NOMO-1 (cell line): Measurements from ENCODE around the gene FBXO42.
A peak's percentile ranks its signal among the peaks of the same experiment; 100 is the strongest.
"Not testable (repeated sequence)": the region's sequence is repeated elsewhere in the genome, so short reads cannot be mapped to it uniquely, and the experiment has no call there.

Experiments
- DNase-seq, 2 experiments: peaks; one replicate each; lab custom pipeline; 2025; ENCODE audit not compliant: unreplicated experiment in 2 of 2; lab: John Stamatoyannopoulos, UW

The FBXO42 gene

GRCh38 chr1:16267690-16268180 is 84.5 kb downstream of the FBXO42 start:
- DNase-seq: no peak

DNA sequence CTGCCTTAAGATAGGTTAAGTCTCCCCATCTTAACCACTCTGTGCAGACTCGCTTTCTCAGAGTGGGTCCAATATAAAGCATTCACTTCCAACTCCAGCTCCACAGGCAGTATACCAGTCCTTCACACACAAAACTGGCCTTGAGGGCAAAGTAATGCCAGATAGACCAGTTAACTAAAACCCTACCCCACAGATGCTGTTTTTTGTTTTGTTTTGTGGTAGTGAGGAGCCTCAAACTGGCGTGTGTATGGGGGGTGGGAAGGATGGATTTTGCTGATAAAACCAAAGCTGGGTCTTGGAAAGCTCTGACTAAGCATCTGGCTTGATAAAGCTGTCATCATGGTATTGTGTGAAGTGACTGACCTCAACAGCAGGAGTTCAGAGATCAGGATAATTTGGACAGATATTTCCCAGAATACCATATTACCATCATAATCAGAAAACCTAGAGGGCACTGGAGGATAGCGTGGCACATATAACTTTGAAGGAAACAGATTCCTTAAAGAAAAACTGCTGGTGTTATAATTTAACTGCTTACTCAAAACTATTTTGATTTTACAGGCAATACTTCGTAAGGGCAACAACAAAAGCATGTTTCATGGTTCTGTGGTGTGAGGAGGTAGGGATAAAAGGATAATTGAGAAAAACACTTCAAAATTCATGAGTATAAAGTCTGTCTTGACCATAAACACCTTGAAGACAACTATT is 85.7 kb downstream of the FBXO42 start:
- DNase-seq: no peak

- DNase-seq: no peak
Measured at GRCh38 chr1:16262067-16262466, 90.2 kb downstream of the FBXO42 start.

DNA sequence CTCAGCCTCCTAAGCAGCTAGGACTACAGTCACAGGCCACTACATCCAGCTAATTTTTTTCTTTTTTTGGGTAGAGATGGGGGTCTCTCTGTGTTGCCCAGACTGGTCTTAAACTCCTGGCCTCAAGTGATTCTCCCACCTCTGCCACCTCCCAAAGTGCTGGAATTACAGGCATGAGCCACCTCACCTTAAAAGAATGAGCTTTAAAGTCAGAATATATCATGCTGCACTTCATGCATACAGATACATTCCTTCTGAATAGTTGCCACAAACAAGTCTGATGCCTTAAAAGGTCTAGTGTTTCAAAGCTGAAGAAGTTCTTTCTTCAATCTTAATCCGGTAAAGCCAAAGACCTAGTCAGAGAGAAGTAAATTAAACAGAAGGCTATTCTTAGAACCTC is 91.5 kb downstream of the FBXO42 start:
- DNase-seq: no peak

DNA sequence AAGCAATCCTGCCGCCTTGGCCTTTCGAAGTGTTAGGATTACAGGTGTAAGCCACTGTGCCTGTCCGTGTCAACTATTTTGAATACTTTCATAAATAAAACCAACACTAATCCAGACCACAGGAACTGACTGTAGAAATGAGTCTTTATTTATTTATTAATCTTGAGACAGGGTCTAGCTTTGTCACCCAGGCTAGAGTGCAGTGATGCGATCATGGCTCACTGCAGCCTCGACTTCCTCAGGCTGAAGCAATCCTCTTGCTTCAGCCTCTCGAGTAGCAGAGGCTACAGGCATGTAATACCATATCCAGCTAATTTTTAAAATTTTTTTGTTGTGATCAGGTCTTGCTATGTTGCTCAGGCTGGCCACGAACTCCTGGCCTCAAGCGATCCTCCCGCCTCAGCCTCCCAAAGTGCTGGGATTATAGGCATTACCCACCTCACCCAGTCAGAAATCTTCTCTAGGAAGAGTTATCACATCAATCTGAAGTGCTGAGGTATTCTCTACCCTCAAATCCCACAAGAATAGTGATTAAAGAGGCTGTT is 93.6 kb downstream of the FBXO42 start:
- DNase-seq: no peak

DNA sequence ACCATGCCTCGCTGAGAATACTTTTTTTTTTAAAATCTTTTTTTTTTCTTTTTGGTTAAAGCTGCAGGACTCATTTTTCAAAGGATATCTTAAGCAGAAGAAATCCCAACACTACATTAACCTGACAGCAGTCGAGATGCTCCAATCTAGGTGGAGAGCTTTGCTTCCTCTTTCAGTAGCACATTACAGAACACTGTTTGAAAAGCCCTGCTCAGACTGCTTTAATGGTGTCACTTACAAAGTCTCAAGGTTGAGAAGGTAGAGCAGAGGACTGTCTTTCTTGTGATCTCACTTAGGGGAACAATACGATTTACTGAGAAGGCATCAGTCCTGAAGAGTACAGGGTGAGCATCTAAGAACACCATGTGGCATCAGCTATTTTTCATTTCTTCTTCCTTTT is 94.3 kb downstream of the FBXO42 start:
- no peak for DNase-seq

GRCh38 chr1:16257556-16257955 is 94.7 kb downstream of the FBXO42 start:
- not testable (repeated sequence) for DNase-seq

- DNase-seq: no peak
Measured at GRCh38 chr1:16256478-16256877, 95.8 kb downstream of the FBXO42 start.

DNA sequence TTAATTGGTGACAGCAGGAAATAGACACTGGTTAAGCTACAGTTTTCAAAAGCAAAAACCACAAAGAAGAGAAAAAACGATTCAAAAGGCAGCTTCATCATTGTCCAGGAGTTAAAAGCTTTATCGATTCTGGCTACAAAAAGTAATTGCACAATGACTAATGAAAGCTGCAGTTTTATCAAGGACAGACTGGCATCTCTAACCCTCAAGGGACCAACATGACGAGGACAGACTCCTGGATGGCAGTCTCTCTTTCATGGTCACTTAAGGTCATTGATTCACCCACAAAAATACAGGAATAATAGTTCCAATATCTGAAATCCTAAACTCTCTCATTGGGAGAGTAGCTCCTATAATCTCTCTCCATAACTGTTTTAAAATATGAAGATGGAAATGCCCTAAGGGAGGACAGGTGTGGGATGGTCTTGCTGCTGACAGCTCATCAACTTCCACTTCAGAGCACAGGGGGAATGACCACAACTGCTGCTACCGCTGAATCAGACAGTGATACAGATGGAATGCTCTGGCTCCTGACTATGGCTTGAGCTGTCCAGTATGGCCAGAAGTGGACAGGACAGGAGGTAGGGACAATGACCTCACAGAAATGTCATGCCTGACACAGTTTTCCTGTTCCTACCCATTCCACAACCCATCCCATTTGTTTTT is 97.9 kb downstream of the FBXO42 start:
- no peak for DNase-seq

DNA sequence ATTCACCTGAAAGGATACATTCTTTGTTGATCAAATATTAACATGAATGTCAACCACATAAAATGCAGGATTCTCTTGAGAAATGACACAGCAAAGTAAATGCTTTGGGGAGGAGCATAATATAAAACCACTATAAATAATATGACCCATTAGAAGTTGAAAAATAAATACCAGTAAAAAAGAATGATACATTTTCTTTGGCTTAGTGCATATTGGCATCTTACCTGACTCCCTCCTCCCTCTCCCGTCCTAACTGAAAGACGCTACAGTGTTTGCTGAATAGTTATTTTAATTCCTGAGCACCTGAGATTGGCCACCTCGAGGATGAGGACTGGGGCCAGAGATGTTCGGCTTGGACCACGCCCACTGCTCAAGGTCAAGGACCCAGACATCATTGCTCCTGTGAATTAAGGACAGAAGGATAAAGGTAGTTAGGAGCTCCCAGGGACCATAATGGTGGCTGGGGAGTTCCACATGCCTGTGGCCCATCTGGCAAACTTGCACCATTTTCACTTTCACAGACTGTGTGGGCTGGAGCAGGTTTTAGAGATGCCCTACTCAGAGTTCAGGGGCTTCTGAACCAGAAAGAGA is 98.9 kb downstream of the FBXO42 start:
- no peak for DNase-seq

- no peak for DNase-seq
Measured at GRCh38 chr1:16252912-16253311, 99.4 kb downstream of the FBXO42 start.

- no peak for DNase-seq
Measured at GRCh38 chr1:16251381-16251780, 100.9 kb downstream of the FBXO42 start.

- no peak for DNase-seq
Measured at GRCh38 chr1:16250524-16251251, 101.6 kb downstream of the FBXO42 start.

DNA sequence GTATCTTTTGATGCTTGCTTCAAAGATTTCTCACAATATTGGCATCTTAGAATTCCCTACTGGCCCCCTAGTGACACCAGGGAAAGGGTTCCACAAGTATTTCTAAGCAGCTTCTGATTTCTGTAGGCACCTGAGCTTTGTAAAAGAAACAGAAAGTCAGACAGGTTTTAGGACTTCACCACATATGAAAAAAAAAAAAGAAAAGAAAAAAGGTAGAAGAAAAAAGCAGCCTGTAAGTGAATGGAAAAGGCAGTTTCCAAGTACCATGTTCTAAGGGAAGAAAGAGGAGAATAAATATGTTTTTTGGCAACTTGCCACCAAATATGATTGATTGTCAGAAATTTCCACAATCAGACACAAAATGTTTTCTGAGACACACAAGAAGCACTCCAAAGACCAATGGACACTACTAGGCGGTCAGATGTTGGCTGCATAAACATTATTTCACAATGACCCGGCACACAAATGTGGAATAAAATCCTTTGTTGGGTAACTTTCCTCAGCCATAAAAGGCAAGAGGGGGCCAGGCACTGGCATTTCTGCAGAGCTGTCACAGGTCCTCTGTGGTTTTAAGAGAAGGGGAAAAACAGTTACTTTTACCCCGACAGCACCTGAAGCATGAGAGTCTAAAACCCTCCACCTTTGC is 102.6 kb downstream of the FBXO42 start:
- peak; percentile 8 to 9 for DNase-seq

GRCh38 chr1:16248603-16249516 is 103.4 kb downstream of the FBXO42 start:
- peak in 1 of 2 experiments; percentile 23 for DNase-seq

DNA sequence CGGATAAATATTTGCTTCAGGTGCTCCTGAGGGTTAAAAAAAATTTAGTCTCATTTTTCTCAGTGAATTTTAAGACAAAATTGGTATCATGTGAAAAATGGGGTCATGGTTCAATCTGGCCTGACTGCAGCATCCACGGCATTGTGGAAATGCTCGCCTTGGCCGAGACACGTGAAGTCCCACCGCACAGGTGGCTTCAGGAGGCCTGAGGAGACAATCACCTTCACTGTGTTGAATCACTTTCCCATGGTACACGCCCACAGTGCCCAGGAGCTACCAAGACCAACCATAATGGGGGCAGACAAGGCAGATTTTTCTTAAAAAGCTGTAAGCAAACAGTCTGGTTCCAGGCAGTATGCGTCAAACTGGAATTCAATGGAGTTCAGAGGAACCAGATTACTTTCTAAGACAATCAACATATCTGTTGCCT is 104.3 kb downstream of the FBXO42 start:
- no peak for DNase-seq

GRCh38 chr1:16247441-16247840 is 104.8 kb downstream of the FBXO42 start:
- no peak for DNase-seq

- DNase-seq: no peak
Measured at GRCh38 chr1:16246961-16247360, 105.3 kb downstream of the FBXO42 start.

DNA sequence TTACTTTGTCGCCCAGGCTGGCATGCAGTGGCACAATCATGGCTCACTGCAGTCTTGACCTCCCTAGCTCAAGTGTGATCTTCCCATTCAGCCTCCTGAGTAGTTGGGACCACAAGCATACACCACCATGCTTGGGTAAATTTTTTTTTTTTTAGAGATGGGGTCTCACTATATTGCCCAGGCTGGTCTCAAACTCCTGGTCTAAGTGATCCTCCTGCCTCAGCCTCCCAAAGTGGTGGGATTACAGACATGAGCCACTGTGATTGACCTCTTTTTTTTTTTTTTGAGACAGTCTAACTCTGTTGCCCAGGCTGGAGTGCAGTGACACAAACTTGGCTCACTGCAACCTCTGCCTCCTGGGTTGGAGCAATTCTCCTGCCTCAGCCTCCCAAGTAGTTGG is 106.0 kb downstream of the FBXO42 start:
- DNase-seq: not testable (repeated sequence)
